HepG2 (cell line): ENCODE measurements around the gene LYZL1. TPM values are rescaled to one million over a fixed set of nuclear protein-coding genes. Genes with fewer than 3 reads are reported as not detected.

Experiments used
- AHDC1 ChIP-seq: sonication (generic); formaldehyde crosslinking; IDR thresholded peaks from 2 replicates; pipeline ENCODE4 v1.5.1; 2020; ENCODE audit warnings: mild to moderate bottlenecking, missing genetic modification reagents, borderline replicate concordance
- CC2D1A ChIP-seq: sonication (generic); formaldehyde crosslinking; IDR thresholded peaks from 2 replicates; pipeline ENCODE4 v1.8.1; 2023; ENCODE audit warnings: mild to moderate bottlenecking, missing genetic modification reagents
- FOXO1 ChIP-seq: sonication (generic); formaldehyde crosslinking; IDR thresholded peaks from 2 replicates; pipeline ENCODE4 v1.4.0; 2020; ENCODE audit warnings: missing genetic modification reagents
- HOXA3 ChIP-seq: sonication (generic); formaldehyde crosslinking; IDR thresholded peaks from 2 replicates; pipeline ENCODE4 v1.5.0; 2020; ENCODE audit warnings: missing genetic modification reagents
- IRF2 ChIP-seq: IDR thresholded peaks from 2 replicates; pipeline ENCODE4 v1.6.1; 2018; ENCODE audit warnings: missing genetic modification reagents, missing compliant biosample characterization
- ISL2 ChIP-seq: sonication (generic); formaldehyde crosslinking; IDR thresholded peaks from 2 replicates; pipeline ENCODE4 v1.5.0; 2020; ENCODE audit warnings: missing genetic modification reagents
- KLF15 ChIP-seq: sonication (generic); formaldehyde crosslinking; IDR thresholded peaks from 2 replicates; pipeline ENCODE4 v1.8.1; 2023; ENCODE audit warnings: borderline replicate concordance, mild to moderate bottlenecking, inconsistent platforms, missing genetic modification reagents, mixed read lengths
- MEIS1 ChIP-seq: sonication (generic); formaldehyde crosslinking; IDR thresholded peaks from 2 replicates; pipeline ENCODE4 v1.9.0; 2021; ENCODE audit warnings: mild to moderate bottlenecking, missing genetic modification reagents, moderate library complexity, borderline replicate concordance
- MEIS2 ChIP-seq: sonication (generic); formaldehyde crosslinking; IDR thresholded peaks from 2 replicates; pipeline ENCODE4 v1.9.0; 2021; ENCODE audit warnings: mild to moderate bottlenecking, missing genetic modification reagents
- MLLT10 ChIP-seq: sonication (generic); formaldehyde crosslinking; IDR thresholded peaks from 2 replicates; pipeline ENCODE4 v1.4.0; 2020; ENCODE audit warnings: missing genetic modification reagents
- NCOA2 ChIP-seq: sonication (generic); formaldehyde crosslinking; IDR thresholded peaks from 2 replicates; pipeline ENCODE4 v1.8.0; 2022; ENCODE audit warnings: inconsistent platforms
- RCOR2 ChIP-seq: IDR thresholded peaks from 2 replicates; pipeline ENCODE4 v1.6.1; 2016; ENCODE audit warnings: missing biosample characterization, missing genetic modification reagents
- SP1 ChIP-seq, 2 experiments: fragments of 450-650 bp in 1 of 2; sonication (generic) in 1 of 2; formaldehyde crosslinking in 1 of 2; IDR thresholded peaks; 2 replicates each; pipeline versions ENCODE4 v1.4.0 to v1.6.1; 2016 to 2020; ENCODE audit warnings: missing genetic modification reagents in 1 of 2
- TMF1 ChIP-seq: sonication (generic); formaldehyde crosslinking; IDR thresholded peaks from 2 replicates; pipeline ENCODE4 v1.8.1; 2022; ENCODE audit warnings: low read depth, missing genetic modification reagents
- ZNF207 ChIP-seq: fragments of 450-650 bp; IDR thresholded peaks from 2 replicates; pipeline ENCODE4 v1.6.1; 2016; ENCODE audit warnings: antibody characterized with exemption, borderline replicate concordance
- ZNF253 ChIP-seq: sonication (generic); formaldehyde crosslinking; IDR thresholded peaks from 2 replicates; pipeline ENCODE4 v1.8.0; 2022; ENCODE audit warnings: mild to moderate bottlenecking, missing genetic modification reagents, borderline replicate concordance
- ZNF264 ChIP-seq: sonication (generic); formaldehyde crosslinking; IDR thresholded peaks from 2 replicates; pipeline ENCODE4 v1.4.0; 2020; ENCODE audit warnings: missing genetic modification reagents
- ZNF317 ChIP-seq: sonication (generic); formaldehyde crosslinking; IDR thresholded peaks from 2 replicates; pipeline ENCODE4 v1.5.0; 2020; ENCODE audit warnings: mild to moderate bottlenecking, missing genetic modification reagents
- ZNF350 ChIP-seq: sonication (generic); formaldehyde crosslinking; IDR thresholded peaks from 2 replicates; pipeline ENCODE4 v1.4.0; 2020; ENCODE audit warnings: mild to moderate bottlenecking, low read depth, missing genetic modification reagents, borderline replicate concordance
- ZNF367 ChIP-seq: sonication (generic); formaldehyde crosslinking; IDR thresholded peaks from 2 replicates; pipeline ENCODE4 v1.4.0; 2020; ENCODE audit warnings: missing genetic modification reagents, borderline replicate concordance
- ZNF652 ChIP-seq: IDR thresholded peaks from 2 replicates; pipeline ENCODE4 v1.6.1; 2016; ENCODE audit warnings: low read depth, borderline replicate concordance
- ZNF75D ChIP-seq: sonication (generic); formaldehyde crosslinking; IDR thresholded peaks from 2 replicates; pipeline ENCODE4 v1.8.1; 2023; ENCODE audit warnings: missing genetic modification reagents, mild to moderate bottlenecking, borderline replicate concordance
- ZNF766 ChIP-seq: sonication (generic); formaldehyde crosslinking; IDR thresholded peaks from 2 replicates; pipeline ENCODE4 v1.5.0; 2020; ENCODE audit warnings: missing genetic modification reagents, borderline replicate concordance
- polyA plus RNA-seq, 8 experiments: library from polyadenylated mRNA; depleted of rRNA in 3 of 8; stranded (reverse) in 7 of 8; unstranded in 1 of 8; fragments of >200 nt; fragmentation: Illumina TruSeq in 4 of 8; extraction: Trizol in 4 of 8; gene quantifications; 2 replicates each; pipeline versions ENCODE4 v1.2.1 to v1.2.3, GENCODE V29; 2011 to 2016; ENCODE audit warnings: low read depth in 4 of 8, missing spikeins in 1 of 8, mixed read lengths in 1 of 8; ENCODE audit not compliant: insufficient read depth in 1 of 8
- total RNA-seq, 5 experiments: library from RNA; depleted of rRNA; stranded (reverse); fragments of >200 nt; fragmentation: Illumina TruSeq; extraction: Trizol; gene quantifications; 2 replicates each; pipeline ENCODE4 v1.2.3, GENCODE V29; 2016; ENCODE audit warnings: low read depth in 1 of 5
- TF ChIP-seq, protein P1 (sequence below): sonication (generic); formaldehyde crosslinking; IDR thresholded peaks from 2 replicates; pipeline ENCODE4 v1.8.1; 2023; ENCODE audit warnings: mild to moderate bottlenecking, missing genetic modification reagents

The LYZL1 gene
- total and polyA plus RNA-seq, 2 of the 13 experiments (the other 11 are each of a cell fraction or from before 2014, with no cell fraction given), result not detected

- TF ChIP-seq, protein P1, sequence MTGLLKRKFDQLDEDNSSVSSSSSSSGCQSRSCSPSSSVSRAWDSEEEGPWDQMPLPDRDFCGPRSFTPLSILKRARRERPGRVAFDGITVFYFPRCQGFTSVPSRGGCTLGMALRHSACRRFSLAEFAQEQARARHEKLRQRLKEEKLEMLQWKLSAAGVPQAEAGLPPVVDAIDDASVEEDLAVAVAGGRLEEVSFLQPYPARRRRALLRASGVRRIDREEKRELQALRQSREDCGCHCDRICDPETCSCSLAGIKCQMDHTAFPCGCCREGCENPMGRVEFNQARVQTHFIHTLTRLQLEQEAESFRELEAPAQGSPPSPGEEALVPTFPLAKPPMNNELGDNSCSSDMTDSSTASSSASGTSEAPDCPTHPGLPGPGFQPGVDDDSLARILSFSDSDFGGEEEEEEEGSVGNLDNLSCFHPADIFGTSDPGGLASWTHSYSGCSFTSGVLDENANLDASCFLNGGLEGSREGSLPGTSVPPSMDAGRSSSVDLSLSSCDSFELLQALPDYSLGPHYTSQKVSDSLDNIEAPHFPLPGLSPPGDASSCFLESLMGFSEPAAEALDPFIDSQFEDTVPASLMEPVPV (CRISPR knock-in tag), result no peak
- 0 out of 2 replicates have a peak, but pooled peaks have one; percentile 43 for TF ChIP-seq ZNF652 (CRISPR knock-in tag)
- no peak for TF ChIP-seq ZNF264 (CRISPR knock-in tag)
- peak; percentile 38; the same call in 1 of the 2 replicates for TF ChIP-seq HOXA3 (CRISPR knock-in tag)
- no peak for TF ChIP-seq ZNF350 (CRISPR knock-in tag)
- TF ChIP-seq CC2D1A (CRISPR knock-in tag), result no peak
- TF ChIP-seq NCOA2 (CRISPR knock-in tag), result peak; percentile 92
- peak; percentile 87; the same call in 1 of the 2 replicates for TF ChIP-seq AHDC1 (CRISPR knock-in tag)
- TF ChIP-seq SP1 (IDR thresholded peaks at IDR 0.05), result no peak
- no peak for TF ChIP-seq SP1 (CRISPR knock-in tag; IDR thresholded peaks at IDR 0.05)
- peak; percentile 91 for TF ChIP-seq RCOR2 (CRISPR knock-in tag)
- no peak for TF ChIP-seq ZNF207
- TF ChIP-seq ZNF75D (CRISPR knock-in tag), result no peak
- no peak for TF ChIP-seq ZNF766 (CRISPR knock-in tag)
- TF ChIP-seq KLF15 (CRISPR knock-in tag), result no peak
- peak; percentile 36; the same call in 1 of the 2 replicates for TF ChIP-seq MEIS2 (CRISPR knock-in tag)
- peak; percentile 78 for TF ChIP-seq FOXO1 (CRISPR knock-in tag)
- TF ChIP-seq ISL2, result peak; percentile 92
- no peak for TF ChIP-seq MEIS1 (CRISPR knock-in tag)
- TF ChIP-seq TMF1 (CRISPR knock-in tag), result no peak
- TF ChIP-seq MLLT10 (CRISPR knock-in tag), result no peak
- peak; percentile 50; the same call in 1 of the 2 replicates for TF ChIP-seq IRF2 (CRISPR knock-in tag)
- TF ChIP-seq ZNF253 (CRISPR knock-in tag), result no peak
- TF ChIP-seq ZNF367 (CRISPR knock-in tag), result no peak
- 0 out of 2 replicates have a peak, but pooled peaks have one; percentile 50 for TF ChIP-seq ZNF317 (CRISPR knock-in tag)
Observed at GRCh38 chr10:29326886-29327745, 38.2 kb downstream of the LYZL1 start (continued).
